ENCODE results near the gene CTNNA2.

DNA sequence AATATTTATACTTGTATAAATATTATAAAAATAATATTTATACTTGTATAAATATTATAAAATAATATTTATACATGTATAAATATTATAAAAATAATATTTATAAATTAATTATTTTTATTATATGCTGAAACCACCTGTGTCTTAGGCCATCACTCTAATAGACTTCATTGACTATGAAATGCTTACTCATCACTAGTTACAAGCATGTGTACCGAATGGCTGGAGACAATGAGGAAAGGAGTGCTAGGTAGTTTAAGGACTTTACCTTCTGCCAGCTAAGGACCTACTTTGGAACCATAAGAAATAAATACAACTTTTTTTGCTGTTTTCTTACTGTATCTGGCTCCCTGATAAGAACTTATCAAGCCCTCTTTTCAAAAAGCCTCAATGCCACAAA lies 562.9 kb downstream of the CTNNA2 start:
- TF ChIP-seq, protein P1, sequence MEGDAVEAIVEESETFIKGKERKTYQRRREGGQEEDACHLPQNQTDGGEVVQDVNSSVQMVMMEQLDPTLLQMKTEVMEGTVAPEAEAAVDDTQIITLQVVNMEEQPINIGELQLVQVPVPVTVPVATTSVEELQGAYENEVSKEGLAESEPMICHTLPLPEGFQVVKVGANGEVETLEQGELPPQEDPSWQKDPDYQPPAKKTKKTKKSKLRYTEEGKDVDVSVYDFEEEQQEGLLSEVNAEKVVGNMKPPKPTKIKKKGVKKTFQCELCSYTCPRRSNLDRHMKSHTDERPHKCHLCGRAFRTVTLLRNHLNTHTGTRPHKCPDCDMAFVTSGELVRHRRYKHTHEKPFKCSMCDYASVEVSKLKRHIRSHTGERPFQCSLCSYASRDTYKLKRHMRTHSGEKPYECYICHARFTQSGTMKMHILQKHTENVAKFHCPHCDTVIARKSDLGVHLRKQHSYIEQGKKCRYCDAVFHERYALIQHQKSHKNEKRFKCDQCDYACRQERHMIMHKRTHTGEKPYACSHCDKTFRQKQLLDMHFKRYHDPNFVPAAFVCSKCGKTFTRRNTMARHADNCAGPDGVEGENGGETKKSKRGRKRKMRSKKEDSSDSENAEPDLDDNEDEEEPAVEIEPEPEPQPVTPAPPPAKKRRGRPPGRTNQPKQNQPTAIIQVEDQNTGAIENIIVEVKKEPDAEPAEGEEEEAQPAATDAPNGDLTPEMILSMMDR (IDR thresholded peaks at IDR 0.05): no peak
- TF ChIP-seq ZFX (IDR thresholded peaks at IDR 0.05; ENCODE audit: borderline replicate concordance): no peak

Measured in 22Rv1 (cell line).